ENCODE data around the gene TPP1. TPM values are rescaled to one million over a fixed set of nuclear protein-coding genes. Genes with fewer than 3 reads are reported as not detected.

TPP1 gene
- total and polyA plus RNA-seq, 7 donors = 13.2 to 60.3 (median 47.9) TPM

GRCh38 chr11:6576471-6577373, 42.5 kb downstream of the TPP1 start:
- Histone ChIP-seq H3K4me3 (no peak overlapping the region), H3K9me3 (no peaks in the 10 kb centered on the region), H3K4me1 (peaks cover 0 to 39% (median 27%) of the 10 kb centered on the region in 4 donors), H3K36me3 (peaks cover 0 to 12% (median 0%) of the 10 kb centered on the region in 4 donors), H3K27ac (peak overlapping the region; percentile 64 to 83 (median 78)), H3K27me3 (no peaks in the 10 kb centered on the region)
- DNase-seq = peak; percentile 83
- WGBS, 2 donors = 51 to 70% methylated on average over 6 of the region's 6 CpGs
- TF ChIP-seq POLR2AphosphoS5 (IDR thresholded peaks at IDR 0.05) (peak in 2 of 4 donors; percentile 18 to 45), EP300 (IDR thresholded peaks at IDR 0.05) (no peak)
- intact Hi-C loops (cut with DNase I) = no loop called here

DNA sequence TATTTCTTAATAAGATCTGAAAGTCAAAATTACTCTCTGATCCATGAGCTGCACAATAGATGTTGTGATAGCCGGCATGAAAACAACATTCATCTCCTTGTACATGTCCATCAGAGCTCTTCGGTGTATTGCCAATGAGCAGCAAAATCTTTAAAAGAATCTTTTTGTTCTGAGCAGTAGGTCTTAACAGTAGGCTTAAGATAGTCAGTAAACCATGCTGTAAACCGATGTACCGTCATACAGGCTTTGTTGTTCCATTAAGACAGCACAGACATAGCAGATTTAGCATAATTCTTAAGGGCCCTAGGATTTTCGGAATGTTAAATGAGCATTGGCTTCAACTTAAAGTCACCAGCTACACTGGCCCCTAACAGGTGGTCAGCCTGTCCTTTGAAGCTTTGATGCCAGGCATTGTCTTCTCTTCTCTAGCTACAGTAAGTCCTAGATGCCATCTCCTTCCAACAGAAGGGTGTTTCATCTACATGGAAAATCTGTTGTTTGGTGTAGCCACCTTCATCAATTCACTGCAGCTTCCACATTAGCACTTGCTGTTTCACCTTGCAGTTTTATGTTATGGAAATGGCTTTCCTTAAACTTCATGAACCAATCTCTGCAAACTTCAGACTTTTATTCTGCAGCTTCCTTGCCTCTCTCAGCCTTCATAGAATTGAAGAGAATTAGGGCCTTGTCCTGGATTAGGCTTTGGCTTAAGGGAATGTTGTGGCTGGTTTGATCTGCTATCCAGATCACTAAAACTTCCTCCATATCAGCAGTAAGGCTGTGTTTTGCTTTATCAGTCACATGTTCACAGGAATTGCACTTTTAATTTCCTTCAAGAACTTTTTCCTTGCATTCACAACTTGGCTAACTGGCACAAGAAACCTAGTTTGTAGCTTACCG, 44.2 kb downstream of the TPP1 start:
- no peak overlapping the region for H3K4me3 ChIP-seq
- peaks cover 0 to 48% (median 32%) of the 10 kb centered on the region in 4 donors for H3K4me1 ChIP-seq
- DNase-seq = no peak
- 91 to 92% methylated on average over 6 of the region's 6 CpGs for WGBS, 2 donors
- no peaks in the 10 kb centered on the region for H3K9me3 ChIP-seq
- intact Hi-C loops (cut with DNase I) = loop anchor here (5.0 kb wide), 1 partner anchor 43 kb away; no protein-coding TSS in a partner anchor
- no peak for TF ChIP-seq POLR2A (IDR thresholded peaks at IDR 0.05)
- no peak for TF ChIP-seq CTCF (IDR thresholded peaks at IDR 0.05)
- TF ChIP-seq POLR2AphosphoS5 (IDR thresholded peaks at IDR 0.05) = no peak
- TF ChIP-seq EP300 (IDR thresholded peaks at IDR 0.05) = no peak
- H3K27ac ChIP-seq = peak overlapping the region in 3 of 4 donors; percentile 76 to 83 (median 81)
- peaks cover 0 to 10% (median 0%) of the 10 kb centered on the region in 4 donors for H3K36me3 ChIP-seq
- no peaks in the 10 kb centered on the region for H3K27me3 ChIP-seq

GRCh38 chr11:6572215-6572614, 47.0 kb downstream of the TPP1 start:
- Histone ChIP-seq H3K27ac (peak overlapping the region in 2 of 4 donors; percentile 18 to 60), H3K9me3 (no peaks in the 10 kb centered on the region), H3K4me3 (no peak overlapping the region), H3K4me1 (peaks cover 0 to 43% (median 33%) of the 10 kb centered on the region in 4 donors), H3K27me3 (no peaks in the 10 kb centered on the region), H3K36me3 (peaks cover 0 to 8% (median 0%) of the 10 kb centered on the region in 4 donors)
- no peak for DNase-seq
- TF ChIP-seq POLR2AphosphoS5 (IDR thresholded peaks at IDR 0.05) = no peak
- no peak for TF ChIP-seq POLR2A (IDR thresholded peaks at IDR 0.05)
- no peak for TF ChIP-seq CTCF (IDR thresholded peaks at IDR 0.05)
- TF ChIP-seq EP300 (IDR thresholded peaks at IDR 0.05) = no peak
- intact Hi-C loops (cut with DNase I) = loop anchor here (5.0 kb wide), 1 partner anchor 40 kb away; no protein-coding TSS in a partner anchor
- 90 to 91% methylated on average over 2 of the region's 2 CpGs for WGBS, 2 donors

DNA sequence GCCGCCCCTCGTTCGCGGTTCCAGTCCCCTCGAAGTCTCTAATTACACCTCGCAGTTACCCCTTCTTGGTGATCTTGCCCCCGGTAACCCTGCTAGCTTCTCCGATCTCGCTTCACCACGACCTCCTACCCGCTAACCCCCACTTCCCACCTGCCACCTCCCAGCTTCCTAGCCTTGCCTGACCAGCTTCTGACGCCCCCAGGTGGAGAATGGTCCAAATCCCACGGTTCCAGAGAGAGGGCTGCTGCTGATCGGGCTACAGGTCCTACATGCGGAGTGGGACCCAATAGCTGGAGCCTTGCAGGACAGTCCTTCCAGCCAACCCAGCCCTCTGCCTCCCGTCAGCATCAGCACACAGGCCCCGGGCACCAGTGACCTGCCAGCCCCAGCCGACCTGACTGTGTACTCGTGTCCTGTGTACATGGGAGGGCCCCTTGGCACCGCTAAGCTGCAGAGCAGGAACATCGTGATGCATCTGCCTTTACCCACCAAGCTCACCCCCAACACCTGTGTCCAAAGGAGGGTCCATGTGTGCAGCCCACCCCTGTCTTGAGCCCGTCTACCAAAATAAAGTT, 47.7 kb downstream of the TPP1 start:
- Histone ChIP-seq H3K27ac (peak overlapping the region in 2 of 4 donors; percentile 18 to 60), H3K9me3 (no peaks in the 10 kb centered on the region), H3K4me3 (peak overlapping the region in 2 of 4 donors; percentile 19 to 43), H3K27me3 (no peaks in the 10 kb centered on the region), H3K4me1 (peaks cover 0 to 36% (median 26%) of the 10 kb centered on the region in 4 donors), H3K36me3 (peaks cover 0 to 14% (median 0%) of the 10 kb centered on the region in 4 donors)
- no peak for DNase-seq
- 88 to 92% methylated on average over 22 of the region's 22 CpGs for WGBS, 2 donors
- intact Hi-C loops (cut with DNase I) = loop anchor here (5.0 kb wide), 1 partner anchor 39 kb away; no protein-coding TSS in a partner anchor
- TF ChIP-seq EP300 (IDR thresholded peaks at IDR 0.05) (no peak), POLR2A (IDR thresholded peaks at IDR 0.05) (no peak), POLR2AphosphoS5 (IDR thresholded peaks at IDR 0.05) (no peak), CTCF (IDR thresholded peaks at IDR 0.05) (no peak)
